ENCODE measurements around the gene EDC4.

GRCh38 chr16:67881621-67882161, 8.8 kb downstream of the EDC4 start:
- TF ChIP-seq CREB5 (CRISPR knock-in tag; IDR thresholded peaks at IDR 0.05; ENCODE audit: low read depth), result no peak
- no peak for TF ChIP-seq RARB (CRISPR knock-in tag; IDR thresholded peaks at IDR 0.05)
- TF ChIP-seq PATZ1 (CRISPR knock-in tag; IDR thresholded peaks at IDR 0.05; ENCODE audit: borderline replicate concordance), result no peak
- TF ChIP-seq ZC3H10 (CRISPR knock-in tag; IDR thresholded peaks at IDR 0.05), result no peak
- TF ChIP-seq TSHZ2 (CRISPR knock-in tag; IDR thresholded peaks at IDR 0.05), result no peak
- TF ChIP-seq PPARA (CRISPR knock-in tag; IDR thresholded peaks at IDR 0.05; ENCODE audit: borderline replicate concordance), result no peak
- no peak for TF ChIP-seq ZFP30 (CRISPR knock-in tag; IDR thresholded peaks at IDR 0.05)
